22Rv1 (cell line): ENCODE data around the gene CAMTA1.
"Not testable (repeated sequence)": the region's sequence is repeated elsewhere in the genome, so short reads cannot be mapped to it uniquely, and the experiment has no call there.

Source experiments
- H3K27ac ChIP-seq: fragments of 450-650 bp; 2 replicates; pipeline ENCODE4 v1.5.1; 2017
- ZFX ChIP-seq: fragments of 450-650 bp; IDR thresholded peaks from 2 replicates; pipeline ENCODE4 v1.6.1; 2017; ENCODE audit warnings: antibody characterized with exemption, borderline replicate concordance
- TF ChIP-seq, protein P1 (sequence below): fragments of 450-650 bp; IDR thresholded peaks from 2 replicates; pipeline ENCODE4 v1.5.1; 2017; ENCODE audit warnings: mild to moderate bottlenecking

The CAMTA1 gene

GRCh38 chr1:7380712-7381111 lies 595.5 kb downstream of the CAMTA1 start:
- TF ChIP-seq, protein P1, sequence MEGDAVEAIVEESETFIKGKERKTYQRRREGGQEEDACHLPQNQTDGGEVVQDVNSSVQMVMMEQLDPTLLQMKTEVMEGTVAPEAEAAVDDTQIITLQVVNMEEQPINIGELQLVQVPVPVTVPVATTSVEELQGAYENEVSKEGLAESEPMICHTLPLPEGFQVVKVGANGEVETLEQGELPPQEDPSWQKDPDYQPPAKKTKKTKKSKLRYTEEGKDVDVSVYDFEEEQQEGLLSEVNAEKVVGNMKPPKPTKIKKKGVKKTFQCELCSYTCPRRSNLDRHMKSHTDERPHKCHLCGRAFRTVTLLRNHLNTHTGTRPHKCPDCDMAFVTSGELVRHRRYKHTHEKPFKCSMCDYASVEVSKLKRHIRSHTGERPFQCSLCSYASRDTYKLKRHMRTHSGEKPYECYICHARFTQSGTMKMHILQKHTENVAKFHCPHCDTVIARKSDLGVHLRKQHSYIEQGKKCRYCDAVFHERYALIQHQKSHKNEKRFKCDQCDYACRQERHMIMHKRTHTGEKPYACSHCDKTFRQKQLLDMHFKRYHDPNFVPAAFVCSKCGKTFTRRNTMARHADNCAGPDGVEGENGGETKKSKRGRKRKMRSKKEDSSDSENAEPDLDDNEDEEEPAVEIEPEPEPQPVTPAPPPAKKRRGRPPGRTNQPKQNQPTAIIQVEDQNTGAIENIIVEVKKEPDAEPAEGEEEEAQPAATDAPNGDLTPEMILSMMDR: no peak
- TF ChIP-seq ZFX: no peak
- H3K27ac ChIP-seq: no peak overlapping the region

GRCh38 chr1:7381729-7382128 lies 596.5 kb downstream of the CAMTA1 start:
- H3K27ac ChIP-seq: not testable (repeated sequence)

DNA sequence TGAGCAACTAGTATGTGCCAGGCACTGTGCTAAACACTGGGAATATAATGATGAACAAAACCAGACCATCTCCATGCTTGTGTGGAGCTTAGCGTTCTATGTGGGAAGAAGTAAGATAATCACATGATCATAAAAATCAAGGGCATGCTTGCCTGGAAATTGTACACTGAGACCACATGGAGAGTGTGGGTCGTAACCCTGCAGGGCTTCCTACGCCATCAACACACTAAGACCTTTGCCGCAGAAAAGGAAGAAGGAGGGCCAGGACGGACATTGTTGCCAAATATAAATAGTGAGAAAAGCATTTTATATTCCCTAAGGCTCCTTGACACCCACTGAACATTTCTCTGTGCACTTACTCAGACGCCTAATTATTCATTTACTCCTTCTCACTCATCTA lies 597.7 kb downstream of the CAMTA1 start:
- no peak overlapping the region for H3K27ac ChIP-seq
- TF ChIP-seq, protein P1: no peak
- no peak for TF ChIP-seq ZFX

GRCh38 chr1:7383671-7384520 lies 598.6 kb downstream of the CAMTA1 start:
- TF ChIP-seq, protein P1: no peak
- no peak for TF ChIP-seq ZFX
- H3K27ac ChIP-seq: no peak overlapping the region

GRCh38 chr1:7384679-7385078 lies 599.4 kb downstream of the CAMTA1 start:
- TF ChIP-seq, protein P1: no peak
- no peak for TF ChIP-seq ZFX

DNA sequence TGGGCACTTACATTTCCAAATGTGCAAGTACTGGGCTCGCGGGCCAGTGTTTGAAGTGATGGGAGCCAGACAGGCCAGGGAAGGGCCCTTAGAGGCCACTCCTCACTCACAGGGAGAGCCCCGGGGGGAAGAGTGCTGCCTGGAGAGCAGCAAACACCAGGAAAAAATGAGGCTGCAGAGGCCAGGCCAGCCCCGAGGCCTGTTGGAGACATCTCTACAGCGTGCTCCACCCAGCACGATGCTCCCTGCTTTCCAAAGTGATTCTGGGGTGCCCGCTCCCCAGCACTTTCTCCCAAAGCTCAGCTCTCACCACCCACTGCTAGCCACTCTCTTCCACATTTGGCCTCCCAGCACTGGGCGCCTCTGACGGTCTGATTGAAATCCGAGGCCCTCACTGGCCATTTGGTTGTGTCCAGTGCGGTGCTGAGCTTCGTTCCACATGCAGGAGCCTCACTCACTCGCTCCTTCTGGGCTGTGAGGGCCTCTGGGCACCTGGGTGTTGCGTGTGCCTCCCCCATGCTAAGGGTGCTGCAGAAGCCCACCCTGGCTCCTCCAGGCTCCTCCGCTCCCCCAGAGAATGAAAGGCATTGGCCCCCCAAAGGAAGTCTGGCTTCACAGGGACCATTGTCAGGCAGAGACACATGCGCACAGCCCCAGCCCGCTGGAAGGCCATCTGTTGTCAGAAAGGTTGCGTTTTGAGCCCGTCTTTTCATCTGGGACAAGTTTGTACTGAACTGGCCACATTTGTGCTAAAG lies 600.4 kb downstream of the CAMTA1 start:
- no peak overlapping the region for H3K27ac ChIP-seq
- TF ChIP-seq ZFX: no peak
- TF ChIP-seq, protein P1: no peak

More at GRCh38 chr1:7384679-7385078, 599.4 kb downstream of the CAMTA1 start:
- H3K27ac ChIP-seq: no peak overlapping the region

GRCh38 chr1:7386226-7387052 lies 601.2 kb downstream of the CAMTA1 start:
- TF ChIP-seq, protein P1: no peak
- TF ChIP-seq ZFX: no peak

More at GRCh38 chr1:7386226-7387052, 601.2 kb downstream of the CAMTA1 start:
- H3K27ac ChIP-seq: no peak overlapping the region
